Keratinocyte (primary cell): ENCODE measurements around the gene FNBP1. TPM values are rescaled to one million over a fixed set of nuclear protein-coding genes. Genes with fewer than 3 reads are reported as not detected.

Experiments used
- DNase-seq: peaks from one replicate; pipeline ENCODE4 v3.0.0-alpha.2; 2011; ENCODE audit warnings: low read depth, missing footprints, low spot score
- FAIRE-seq: peaks from 2 replicates; lab custom pipeline; 2011; peaks lifted over from hg19 to GRCh38; lab: Jason Lieb, UNC
- H2AFZ ChIP-seq: 2 replicates; pipeline ENCODE4 v1.6.0; 2012; ENCODE audit warnings: low read length, control low read depth, inconsistent platforms; ENCODE audit not compliant: control insufficient read depth
- H3K27ac ChIP-seq: 2 replicates; pipeline ENCODE4 v1.5.1; 2011; ENCODE audit warnings: low read length; ENCODE audit not compliant: control insufficient read depth, insufficient read depth
- H3K27me3 ChIP-seq: 3 replicates; pipeline ENCODE4 v1.6.0; 2011; ENCODE audit warnings: low read length; ENCODE audit not compliant: control insufficient read depth, insufficient read depth; ENCODE audit errors: extremely low read depth
- H3K36me3 ChIP-seq, 2 experiments: 2 replicates in 1 of 2; 3 replicates in 1 of 2; pipeline ENCODE4 v1.5.1; 2011; ENCODE audit warnings: low read length in 2 of 2, mild to moderate bottlenecking in 1 of 2; ENCODE audit not compliant: control insufficient read depth in 2 of 2, insufficient read depth in 2 of 2; ENCODE audit errors: extremely low read depth in 1 of 2
- H3K4me1 ChIP-seq: 3 replicates; pipeline ENCODE4 v1.5.1; 2011; ENCODE audit warnings: low read length; ENCODE audit not compliant: control insufficient read depth, insufficient read depth; ENCODE audit errors: extremely low read depth
- H3K4me2 ChIP-seq: 3 replicates; pipeline ENCODE4 v1.6.0; 2011; ENCODE audit warnings: low read depth, low read length; ENCODE audit not compliant: control insufficient read depth, insufficient read depth; ENCODE audit errors: extremely low read depth
- H3K4me3 ChIP-seq, 3 experiments: fragments of 200-600 bp in 1 of 3; sonication (generic) in 1 of 3; 2 replicates in 2 of 3; 3 replicates in 1 of 3; pipeline ENCODE4 v1.5.1; 2011 to 2016; ENCODE audit warnings: low read length in 3 of 3, mild to moderate bottlenecking in 3 of 3, control low read depth in 2 of 3, inconsistent platforms in 1 of 3, low read depth in 1 of 3, mixed read lengths in 1 of 3, mixed run types in 1 of 3, moderate library complexity in 1 of 3; ENCODE audit not compliant: control insufficient read depth in 2 of 3, insufficient read depth in 2 of 3; ENCODE audit errors: extremely low read depth in 1 of 3
- H3K79me2 ChIP-seq: 2 replicates; pipeline ENCODE4 v1.6.0; 2012; ENCODE audit warnings: low read length; ENCODE audit not compliant: control insufficient read depth, insufficient read depth
- H3K9ac ChIP-seq: 3 replicates; pipeline ENCODE4 v1.6.0; 2011; ENCODE audit warnings: low read length; ENCODE audit not compliant: control insufficient read depth, insufficient read depth; ENCODE audit errors: extremely low read depth
- H3K9me1 ChIP-seq: 3 replicates; pipeline ENCODE4 v1.6.0; 2011; ENCODE audit warnings: low read length; ENCODE audit not compliant: control insufficient read depth, insufficient read depth; ENCODE audit errors: extremely low read depth
- H3K9me3 ChIP-seq: 2 replicates; pipeline ENCODE4 v1.5.1; 2012; ENCODE audit warnings: low read depth, low read length; ENCODE audit not compliant: control insufficient read depth
- H4K20me1 ChIP-seq: 3 replicates; pipeline ENCODE4 v1.6.0; 2011; ENCODE audit warnings: low read length; ENCODE audit not compliant: control insufficient read depth, insufficient read depth; ENCODE audit errors: extremely low read depth
- EZH2 ChIP-seq: IDR thresholded peaks from one replicate; pipeline ENCODE4 v1.6.1; 2012; ENCODE audit warnings: inconsistent platforms, mild to moderate bottlenecking, low read length, moderate library complexity
- dilution Hi-C: fragments of 300-500 bp; cut with MboI; formaldehyde crosslinking; loops from one replicate; pipeline ENCODE4 v1.7.0; 2020; ENCODE audit warnings: low sequenced_read_pairs; ENCODE audit not compliant: extremely low pct_ligation_motif_present
- polyA plus RNA-seq, 5 experiments: library from polyadenylated mRNA; depleted of rRNA in 3 of 5; stranded (reverse) in 3 of 5; stranded (forward) in 1 of 5; unstranded in 1 of 5; fragments of >200 nt; gene quantifications; 1 replicate in 1 of 5; 2 replicates in 3 of 5; 3 replicates in 1 of 5; pipeline versions ENCODE4 v1.2.1 to v1.2.3, GENCODE V29; 2011 to 2012; ENCODE audit warnings: missing spikeins in 2 of 5, low read depth in 1 of 5, low replicate concordance in 1 of 5
- TF ChIP-seq, protein P1 (sequence below), 3 experiments: IDR thresholded peaks in 1 of 3; conservative IDR thresholded peaks in 1 of 3; optimal IDR thresholded peaks in 1 of 3; 2 replicates in 2 of 3; 3 replicates in 1 of 3; pipeline versions ENCODE3 to v1.5.1; 2011; ENCODE audit warnings: low read length in 3 of 3, mild to moderate bottlenecking in 3 of 3, moderate library complexity in 2 of 3, control low read depth in 1 of 3, inconsistent platforms in 1 of 3; ENCODE audit not compliant: insufficient read depth in 2 of 3; ENCODE audit errors: extremely low read depth in 1 of 3

The FNBP1 gene
- polyA plus RNA-seq, 1 donor (not counting 4 experiments of a cell fraction or from before 2014, with no cell fraction given): 9.6 TPM

DNA sequence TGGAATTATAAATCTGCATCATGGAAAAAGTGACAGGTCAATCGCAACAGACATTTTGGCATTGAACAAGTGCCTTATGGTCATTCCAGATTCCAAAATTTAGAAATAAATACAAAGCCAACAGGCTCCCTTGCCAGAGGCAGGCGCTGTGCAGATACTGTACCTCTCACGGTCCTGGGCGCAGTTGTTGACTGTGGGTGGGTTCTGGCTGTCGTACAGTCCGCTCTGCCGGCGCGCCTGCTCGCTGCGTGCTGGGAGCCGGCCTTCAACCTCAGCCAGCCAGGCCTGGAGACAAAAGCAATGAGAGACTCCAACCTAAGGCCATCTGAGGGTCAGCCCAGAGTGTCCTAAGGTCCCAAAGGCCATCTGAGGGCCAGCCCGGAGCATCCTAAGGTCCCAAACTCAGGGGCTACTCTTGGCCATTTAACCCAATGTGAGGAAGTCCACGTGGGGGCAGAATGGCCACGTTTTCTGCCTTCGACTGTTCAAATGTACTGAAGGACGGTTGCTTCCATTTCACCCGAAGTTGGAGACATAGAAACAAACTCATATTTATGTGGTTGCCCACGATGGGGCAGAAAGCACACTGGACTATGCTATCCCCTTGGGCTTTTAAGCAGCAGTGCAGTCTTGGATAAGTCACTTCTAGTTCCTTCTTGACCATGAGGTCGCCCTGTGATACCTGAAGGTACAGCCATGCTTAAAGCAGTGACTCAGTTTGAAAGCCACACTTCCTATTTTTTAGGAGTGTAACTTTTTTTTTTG lies 142.5 kb downstream of the FNBP1 start:
- Histone ChIP-seq H3K4me3 (no peak overlapping the region), H3K79me2 (no peaks in the 10 kb centered on the region), H3K9me1 (no peaks in the 10 kb centered on the region), H4K20me1 (no peaks in the 10 kb centered on the region), H3K4me2 (no peak overlapping the region), H3K36me3 (peaks cover 0 to 4% of the 10 kb centered on the region in 2 experiments), H3K4me1 (no peaks in the 10 kb centered on the region), H2AFZ (no peak overlapping the region), H3K27ac (no peak overlapping the region), H3K9me3 (no peaks in the 10 kb centered on the region), H3K27me3 (no peaks in the 10 kb centered on the region), H3K9ac (no peak overlapping the region)
- FAIRE-seq: no peak
- dilution Hi-C loops: no loop called here
- TF ChIP-seq, protein P1, sequence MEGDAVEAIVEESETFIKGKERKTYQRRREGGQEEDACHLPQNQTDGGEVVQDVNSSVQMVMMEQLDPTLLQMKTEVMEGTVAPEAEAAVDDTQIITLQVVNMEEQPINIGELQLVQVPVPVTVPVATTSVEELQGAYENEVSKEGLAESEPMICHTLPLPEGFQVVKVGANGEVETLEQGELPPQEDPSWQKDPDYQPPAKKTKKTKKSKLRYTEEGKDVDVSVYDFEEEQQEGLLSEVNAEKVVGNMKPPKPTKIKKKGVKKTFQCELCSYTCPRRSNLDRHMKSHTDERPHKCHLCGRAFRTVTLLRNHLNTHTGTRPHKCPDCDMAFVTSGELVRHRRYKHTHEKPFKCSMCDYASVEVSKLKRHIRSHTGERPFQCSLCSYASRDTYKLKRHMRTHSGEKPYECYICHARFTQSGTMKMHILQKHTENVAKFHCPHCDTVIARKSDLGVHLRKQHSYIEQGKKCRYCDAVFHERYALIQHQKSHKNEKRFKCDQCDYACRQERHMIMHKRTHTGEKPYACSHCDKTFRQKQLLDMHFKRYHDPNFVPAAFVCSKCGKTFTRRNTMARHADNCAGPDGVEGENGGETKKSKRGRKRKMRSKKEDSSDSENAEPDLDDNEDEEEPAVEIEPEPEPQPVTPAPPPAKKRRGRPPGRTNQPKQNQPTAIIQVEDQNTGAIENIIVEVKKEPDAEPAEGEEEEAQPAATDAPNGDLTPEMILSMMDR (optimal IDR thresholded peaks at IDR 0.05 in 1 of 3, IDR thresholded peaks at IDR 0.05 in 1 of 3, conservative IDR thresholded peaks at IDR 0.05 in 1 of 3; ENCODE audit: extremely low read depth in 1 of 3, insufficient read depth in 2 of 3, low read length in 3 of 3): no peak
- DNase-seq: no peak

DNA sequence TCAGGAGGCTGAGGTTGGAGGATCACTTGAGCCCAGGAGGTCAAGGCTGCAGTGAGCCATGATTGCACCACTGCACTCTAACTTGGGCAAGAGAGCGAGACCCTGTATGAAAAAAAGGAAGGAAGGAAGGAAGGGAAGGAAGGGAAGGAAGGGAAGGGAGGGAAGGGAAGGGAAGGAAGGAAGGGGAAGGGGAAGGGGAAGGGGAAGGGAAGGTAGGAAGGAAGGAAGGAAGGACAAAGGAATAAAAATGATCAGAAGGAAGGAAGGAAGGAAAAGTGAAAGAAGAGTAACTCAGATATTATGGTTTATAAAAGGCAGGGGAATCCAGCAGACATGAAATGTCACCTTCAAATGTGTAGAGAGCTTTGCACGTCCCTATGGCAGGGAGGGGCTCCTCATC lies 143.4 kb downstream of the FNBP1 start:
- Histone ChIP-seq H3K36me3 (peaks cover 0 to 4% of the 10 kb centered on the region in 2 experiments), H2AFZ (no peak overlapping the region), H3K4me1 (no peaks in the 10 kb centered on the region), H3K9me3 (no peaks in the 10 kb centered on the region), H3K79me2 (no peaks in the 10 kb centered on the region), H3K27ac (no peak overlapping the region), H3K27me3 (no peaks in the 10 kb centered on the region), H4K20me1 (no peaks in the 10 kb centered on the region), H3K4me3 (no peak overlapping the region), H3K9me1 (no peaks in the 10 kb centered on the region), H3K9ac (no peak overlapping the region), H3K4me2 (no peak overlapping the region)
- FAIRE-seq: no peak
- TF ChIP-seq EZH2: no peak
- TF ChIP-seq, protein P1 (optimal IDR thresholded peaks at IDR 0.05 in 1 of 3, IDR thresholded peaks at IDR 0.05 in 1 of 3, conservative IDR thresholded peaks at IDR 0.05 in 1 of 3; ENCODE audit: extremely low read depth in 1 of 3, insufficient read depth in 2 of 3, low read length in 3 of 3): no peak
- dilution Hi-C loops: no loop called here
- DNase-seq: no peak
